Left colon (tissue), 2 donors: ENCODE measurements around the gene AGBL3. TPM values are rescaled to one million over a fixed set of nuclear protein-coding genes. Genes with fewer than 3 reads are reported as not detected.
"Not testable (repeated sequence)": the region's sequence is repeated elsewhere in the genome, so short reads cannot be mapped to it uniquely, and the experiment has no call there.

Experiments
- ATAC-seq: fragments of 200-7000 bp; cut with Tn5 transposase; one replicate; pipeline ENCODE4 v1.9.1; 2020; ENCODE audit warnings: mild to moderate bottlenecking, moderate library complexity
- DNase-seq, 2 donors: peaks; one replicate each; pipeline ENCODE4 v3.0.0-alpha.2; 2020
- intact Hi-C, 2 donors: fragments of 100-400 bp; cut with DNase I in 1 of 2; cut with micrococcal nuclease in 1 of 2; formaldehyde crosslinking; loops; one replicate each; pipeline versions ENCODE4 v1.11.2 to v1.14.0; 2022; cut with DNase I, micrococcal nuclease
- total RNA-seq, 2 donors: library from RNA; stranded (reverse); fragmentation: NEBNext Ultra II Directional; extraction: Animal tissue kit (Norgen Biotek cat#: 25700); gene quantifications; one replicate each; pipeline ENCODE4 v1.2.1, GENCODE V29; 2021
- donor health status: DM: no; HTN: no; CAD: no.
- donor health status: DM: yes; HTN: yes; CAD: no.

Gene AGBL3
- total RNA-seq, 2 donors from 2014 or later, result 0.64 to 0.78 TPM

DNA sequence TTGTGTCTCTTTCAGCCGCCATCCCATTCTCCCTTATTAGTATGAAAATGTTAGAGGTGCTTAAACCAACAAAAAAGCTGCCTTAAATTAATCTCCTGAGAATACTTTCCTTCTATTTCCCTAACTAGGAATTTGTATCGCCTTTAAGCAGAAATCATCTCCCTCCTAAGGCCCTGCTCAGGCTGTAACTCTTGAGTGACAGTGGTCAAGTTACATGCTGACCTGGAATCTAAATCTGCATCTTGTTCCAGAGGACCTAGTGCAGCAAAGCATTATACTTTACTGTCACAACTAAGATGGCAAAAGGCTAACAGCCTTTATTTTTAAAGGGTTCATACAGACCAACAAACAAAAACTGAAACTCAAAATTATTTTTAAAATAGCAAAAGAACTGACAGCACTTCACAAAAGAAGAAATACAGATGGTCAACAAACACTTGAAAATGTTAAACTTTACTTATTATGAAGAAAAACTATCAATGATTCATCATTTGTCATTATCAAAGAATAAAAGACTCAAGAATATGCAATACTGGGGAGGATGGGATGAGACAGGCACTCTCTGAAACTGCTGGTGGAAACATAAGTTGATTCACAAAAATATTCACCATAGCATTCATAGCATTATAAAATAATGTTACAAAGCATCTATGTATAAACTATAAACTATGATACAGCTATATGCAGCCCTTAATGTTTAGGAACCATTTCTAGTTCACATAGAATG, 173.2 kb downstream of the AGBL3 start:
- no peak for DNase-seq
- intact Hi-C loops, result no loop called here
- ATAC-seq, result no peak

DNA sequence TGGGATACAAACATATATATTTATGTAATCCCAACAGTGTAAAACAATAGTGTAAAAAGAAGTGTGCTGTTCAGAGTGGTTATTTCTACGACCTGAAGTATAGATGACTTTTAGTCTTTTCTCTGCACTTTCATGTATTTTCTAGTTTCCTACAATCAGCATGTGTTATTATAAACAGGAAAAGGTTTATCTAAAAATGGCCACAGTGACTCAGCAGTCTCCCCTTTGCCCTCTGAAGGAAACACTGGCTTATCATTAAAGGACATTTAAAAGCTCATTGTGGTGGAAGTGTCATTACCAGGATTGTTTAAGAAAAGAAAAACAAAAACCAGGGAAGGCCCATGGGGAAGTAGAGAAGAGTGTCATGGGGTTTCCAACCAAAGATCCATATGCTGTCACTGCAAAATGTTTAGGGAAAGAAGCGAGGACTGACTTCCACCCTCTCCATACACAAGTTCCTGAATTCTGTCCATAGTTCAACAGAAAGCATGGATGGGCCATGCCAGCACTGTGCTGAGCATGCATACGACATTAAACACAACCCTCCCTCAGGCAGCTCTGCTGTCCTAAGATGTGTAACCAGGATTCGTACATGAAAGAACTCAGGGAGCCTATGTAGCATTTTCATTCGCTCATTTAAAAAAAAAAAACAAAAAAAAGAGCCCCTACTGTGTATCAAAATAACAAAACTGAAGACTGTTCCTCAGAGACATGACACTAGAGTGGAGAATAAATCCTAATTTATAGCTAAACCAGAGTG, 174.0 kb downstream of the AGBL3 start:
- DNase-seq (no peak), ATAC-seq (peak; percentile 67)
- intact Hi-C loops, result no loop called here

DNA sequence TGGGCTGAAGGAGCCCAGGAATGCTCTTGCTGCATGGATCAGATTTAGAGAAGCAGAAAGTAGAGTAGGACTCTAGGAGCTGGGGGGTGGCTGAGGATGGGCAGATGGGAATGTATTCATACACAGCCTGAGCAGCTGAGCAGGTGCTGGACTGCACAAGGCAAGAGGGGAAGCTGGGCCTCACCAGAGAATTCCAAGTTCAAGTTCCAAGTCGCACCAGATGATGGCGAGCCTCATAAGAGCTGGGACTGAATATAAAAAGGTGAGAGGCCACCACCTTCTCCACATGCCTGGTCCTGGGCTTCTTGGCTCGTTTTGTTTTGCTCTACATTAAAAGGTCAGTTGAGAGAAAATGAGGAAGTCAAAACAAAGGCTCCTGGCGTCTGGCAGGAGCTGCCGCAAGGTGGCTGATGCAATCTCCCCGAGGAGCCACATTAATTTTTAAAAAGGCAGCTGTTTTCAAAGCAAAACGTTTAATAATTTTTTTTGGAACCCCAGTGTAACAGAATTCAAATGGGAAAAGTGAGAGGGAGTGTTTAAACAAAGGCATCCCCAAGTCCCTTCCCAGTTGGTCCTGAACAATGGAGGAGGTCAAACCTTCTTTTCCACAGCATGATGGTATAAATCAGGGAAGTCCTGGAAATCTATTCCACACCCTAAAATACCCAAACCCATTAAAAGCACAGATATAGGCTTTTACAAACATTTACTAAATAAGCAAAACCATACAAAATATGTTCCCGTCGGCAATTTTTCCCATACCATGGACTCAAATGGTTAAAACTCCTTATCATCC, 174.7 kb downstream of the AGBL3 start:
- ATAC-seq (no peak), DNase-seq (no peak)
- intact Hi-C loops, result no loop called here

- DNase-seq, result no peak
- no peak for ATAC-seq
- intact Hi-C loops, result no loop called here
Observed at GRCh38 chr7:135161669-135162068, 175.4 kb downstream of the AGBL3 start.

DNA sequence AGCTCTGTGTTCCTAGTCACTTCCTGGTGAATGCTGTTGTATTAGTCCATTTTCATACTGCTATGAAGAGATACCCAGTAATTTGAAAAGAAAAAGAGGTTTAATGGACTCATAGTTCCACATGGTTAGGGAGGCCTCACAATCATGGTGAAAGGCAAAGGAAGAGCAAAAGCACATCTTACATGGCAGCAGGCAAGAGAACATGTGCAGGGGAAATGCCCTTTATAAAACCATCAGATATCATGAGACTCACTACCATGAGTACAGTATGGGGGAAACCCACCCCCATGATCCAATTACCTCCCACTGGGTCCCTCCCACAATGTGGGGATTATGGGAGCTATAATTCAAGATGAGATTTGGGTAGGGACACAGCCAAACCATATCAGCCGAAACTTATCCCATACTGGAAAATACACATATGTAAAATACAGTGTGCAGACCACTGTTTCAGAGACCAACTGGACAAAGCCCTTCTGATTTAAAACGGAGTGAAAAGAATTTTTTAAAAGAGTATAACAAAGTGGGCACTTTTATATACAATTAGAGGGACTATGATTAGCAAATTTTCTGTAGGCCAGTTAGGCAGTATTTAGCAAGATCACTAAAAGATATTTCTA, 176.2 kb downstream of the AGBL3 start:
- DNase-seq, result no peak
- ATAC-seq, result no peak
- intact Hi-C loops, result no loop called here

DNA sequence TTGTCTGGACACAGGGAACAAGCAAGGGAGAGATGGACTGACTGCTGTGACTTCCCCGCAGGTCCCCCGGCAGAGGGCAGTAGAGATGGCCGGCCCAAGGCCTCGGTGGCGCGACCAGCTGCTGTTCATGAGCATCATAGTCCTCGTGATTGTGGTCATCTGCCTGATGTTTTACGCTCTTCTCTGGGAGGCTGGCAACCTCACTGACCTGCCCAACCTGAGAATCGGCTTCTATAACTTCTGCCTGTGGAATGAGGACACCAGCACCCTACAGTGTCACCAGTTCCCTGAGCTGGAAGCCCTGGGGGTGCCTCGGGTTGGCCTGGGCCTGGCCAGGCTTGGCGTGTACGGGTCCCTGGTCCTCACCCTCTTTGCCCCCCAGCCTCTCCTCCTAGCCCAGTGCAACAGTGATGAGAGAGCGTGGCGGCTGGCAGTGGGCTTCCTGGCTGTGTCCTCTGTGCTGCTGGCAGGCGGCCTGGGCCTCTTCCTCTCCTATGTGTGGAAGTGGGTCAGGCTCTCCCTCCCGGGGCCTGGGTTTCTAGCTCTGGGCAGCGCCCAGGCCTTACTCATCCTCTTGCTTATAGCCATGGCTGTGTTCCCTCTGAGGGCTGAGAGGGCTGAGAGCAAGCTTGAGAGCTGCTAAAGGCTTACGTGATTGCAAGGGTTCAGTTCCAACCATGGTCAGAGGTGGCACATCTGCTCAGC, 178.2 kb downstream of the AGBL3 start:
- intact Hi-C loops, result loop anchor here in 1 of 2 donors (5.0 kb wide), 1 partner anchor 172 kb away; no protein-coding TSS in a partner anchor
- ATAC-seq (no peak), DNase-seq (no peak)

DNA sequence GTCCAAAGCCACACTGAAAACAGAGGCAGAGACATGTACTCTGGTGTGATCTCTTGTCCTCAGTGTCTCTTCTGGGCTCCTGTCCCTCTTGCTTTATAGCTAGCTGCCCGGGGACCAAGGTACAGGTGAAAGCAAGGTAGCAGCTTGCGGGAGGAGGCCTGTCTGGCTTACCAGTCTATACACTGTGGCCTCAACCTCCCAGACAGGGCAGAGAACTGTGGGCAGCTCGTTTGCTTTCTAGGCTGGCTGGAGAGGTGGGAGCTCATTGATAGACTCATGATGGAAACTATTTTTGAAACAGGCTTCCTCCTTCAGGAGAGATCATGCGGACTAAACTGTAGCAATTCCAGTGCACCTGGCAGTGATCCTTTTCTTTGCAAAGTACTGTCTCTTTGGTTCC, 179.6 kb downstream of the AGBL3 start:
- ATAC-seq, result no peak
- intact Hi-C loops, result loop anchor here in 1 of 2 donors (5.0 kb wide), 1 partner anchor 174 kb away; no protein-coding TSS in a partner anchor
- no peak for DNase-seq

DNA sequence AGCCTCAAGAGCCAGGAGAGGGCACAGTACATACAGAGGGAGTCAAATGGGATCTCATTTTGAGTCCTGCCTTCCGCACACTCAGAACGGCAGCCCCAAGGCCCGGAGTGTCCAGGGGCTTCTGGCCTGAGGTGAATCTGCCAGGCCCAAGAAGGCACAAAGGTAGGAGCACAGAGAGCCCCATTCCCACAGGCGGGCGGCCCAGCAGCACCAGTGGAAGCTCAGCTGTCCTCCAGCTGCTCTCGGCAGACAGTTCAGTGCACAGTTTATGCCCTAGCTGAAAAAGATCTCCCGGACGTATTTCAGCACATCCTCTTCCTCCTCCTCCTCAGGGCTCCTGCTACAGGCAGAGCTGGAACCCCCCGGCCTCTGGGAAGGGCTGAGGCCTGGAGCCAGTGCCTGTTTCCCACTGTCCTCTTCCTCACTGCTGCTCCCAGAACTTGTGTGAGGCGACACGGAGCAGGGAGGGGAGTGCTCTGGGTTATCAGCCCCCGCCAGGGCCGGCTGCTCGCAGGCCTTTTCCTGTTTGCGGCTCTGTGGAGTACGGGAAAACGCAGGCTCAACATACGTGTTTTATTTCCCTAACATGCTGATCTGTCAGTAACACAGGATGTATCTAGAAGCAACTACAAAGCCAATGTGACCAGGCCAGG, 180.2 kb downstream of the AGBL3 start:
- intact Hi-C loops, result loop anchor here in 1 of 2 donors (5.0 kb wide), 1 partner anchor 174 kb away; no protein-coding TSS in a partner anchor
- DNase-seq, result no peak
- no peak for ATAC-seq

DNA sequence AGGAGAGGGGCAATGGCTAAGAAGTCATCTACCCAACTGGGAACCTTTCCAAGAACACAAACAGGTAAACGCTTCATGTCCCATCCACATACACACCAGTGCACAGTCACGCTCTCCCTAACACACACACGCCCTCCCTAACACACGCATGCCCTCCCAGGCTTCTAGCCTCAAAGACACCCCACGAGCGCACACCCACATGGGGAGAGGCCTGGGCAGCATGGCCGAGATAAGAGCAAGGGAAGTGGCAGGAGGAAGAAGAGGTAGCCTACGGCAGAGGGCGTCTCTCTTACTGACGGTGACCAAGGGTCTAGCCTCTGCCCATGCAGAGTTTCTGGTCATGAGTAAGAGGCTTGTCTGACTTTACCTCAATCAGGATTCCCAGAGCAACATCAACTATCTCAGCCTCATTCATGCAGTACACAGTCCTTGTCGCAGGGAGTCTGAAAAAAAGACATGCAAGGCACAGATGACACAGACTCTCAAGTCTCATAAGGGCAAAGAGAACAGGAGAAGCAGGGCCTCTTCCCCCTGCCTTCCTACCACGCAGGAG, 181.1 kb downstream of the AGBL3 start:
- DNase-seq, result no peak
- intact Hi-C loops, result loop anchor here in 1 of 2 donors (5.0 kb wide), 1 partner anchor 175 kb away; no protein-coding TSS in a partner anchor
- no peak for ATAC-seq

- peak in 1 of 2 donors; percentile 40 for DNase-seq
- intact Hi-C loops, result loop anchor here in 1 of 2 donors (5.0 kb wide), 1 partner anchor 176 kb away; no protein-coding TSS in a partner anchor
- no peak for ATAC-seq
Observed at GRCh38 chr7:135168001-135168400, 181.7 kb downstream of the AGBL3 start.

DNA sequence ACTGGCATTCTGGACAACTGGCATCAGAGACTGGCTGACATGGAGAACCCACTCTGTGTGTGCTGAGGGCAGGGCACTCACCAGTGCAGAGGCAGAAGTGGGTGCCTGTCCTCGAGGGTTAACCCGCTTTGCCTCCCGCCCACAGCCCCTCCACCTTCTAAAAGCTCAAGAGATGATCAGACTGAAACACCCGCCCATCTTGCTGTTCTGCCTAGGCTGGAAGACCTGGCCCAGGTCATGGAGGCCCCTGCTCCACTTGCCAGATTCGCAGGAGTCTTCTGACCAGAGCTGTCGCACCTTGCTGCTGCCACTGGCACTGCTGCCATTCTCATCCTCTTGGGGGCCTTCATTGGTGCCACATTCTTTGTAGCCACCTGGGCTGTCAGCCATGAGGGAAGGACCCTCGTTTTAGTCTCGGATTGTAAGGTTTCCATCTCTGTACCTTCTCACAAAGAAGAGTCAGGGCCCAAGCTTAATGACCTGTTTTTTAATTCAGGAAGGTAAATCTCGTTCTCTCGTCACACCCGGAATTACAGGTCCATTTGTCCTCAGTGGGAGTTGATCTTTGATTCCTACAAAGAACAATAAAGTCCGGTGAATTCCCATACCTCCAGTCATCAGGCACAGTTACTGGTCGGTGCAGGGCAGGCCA, 182.3 kb downstream of the AGBL3 start:
- ATAC-seq (no peak), DNase-seq (no peak)
- intact Hi-C loops, result loop anchor here in 1 of 2 donors (5.0 kb wide), 1 partner anchor 176 kb away; no protein-coding TSS in a partner anchor

GRCh38 chr7:135169141-135169963, 183.0 kb downstream of the AGBL3 start:
- ATAC-seq (peak; percentile 27), DNase-seq (peak; percentile 62 to 64)
- intact Hi-C loops, result loop anchor here in 1 of 2 donors (5.0 kb wide), 1 partner anchor 177 kb away; no protein-coding TSS in a partner anchor

DNA sequence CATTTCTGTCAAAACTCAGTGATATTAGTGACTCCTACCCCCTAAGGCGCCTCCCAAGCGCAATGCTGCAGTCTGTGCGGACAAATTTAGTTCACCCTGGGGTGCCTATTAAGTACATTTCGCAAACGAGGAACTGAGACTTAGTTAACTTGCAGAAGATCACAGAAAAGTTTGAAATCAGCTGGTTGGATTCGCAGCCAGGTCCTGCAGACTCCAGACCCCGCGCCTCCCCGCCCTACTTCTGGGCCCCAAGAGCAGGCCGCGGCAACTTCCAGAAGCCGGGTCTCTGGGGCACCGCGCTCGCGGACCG, 183.6 kb downstream of the AGBL3 start:
- ATAC-seq, result no peak
- DNase-seq, result no peak
- intact Hi-C loops, result loop anchor here in 1 of 2 donors (5.0 kb wide), 1 partner anchor 178 kb away; no protein-coding TSS in a partner anchor

GRCh38 chr7:135170274-135170997, 184.1 kb downstream of the AGBL3 start, which contains the start of gene CYREN:
Gene CYREN (minus strand): TSS chr7:135170707. CDS start chr7:135168922, 1,785 bp downstream.
- intact Hi-C loops, result no loop called here
- DNase-seq (peak; percentile 95 to 98), ATAC-seq (peak; percentile 94)

- intact Hi-C loops, DNase-seq, ATAC-seq: not testable (repeated sequence)
Observed at GRCh38 chr7:135170998-135171481, 184.7 kb downstream of the AGBL3 start.
